Astrocyte of the spinal cord (primary cell): Measurements from ENCODE around the gene SLC22A4.

Experiments used
- DNase-seq: peaks from one replicate; pipeline ENCODE4 v3.0.0; 2011; ENCODE audit warnings: low read depth, low spot score
- H3K4me3 ChIP-seq: 2 replicates; pipeline ENCODE4 v1.5.1; 2011; ENCODE audit warnings: low read depth, mild to moderate bottlenecking, low read length, moderate library complexity
- CTCF ChIP-seq: IDR thresholded peaks from 2 replicates; pipeline ENCODE4 v1.5.1; 2012; ENCODE audit warnings: low read depth, mild to moderate bottlenecking, low read length, inconsistent platforms
- in situ Hi-C: cut with HindIII; loops from 2 replicates; pipeline ENCODE4 v1.10.0; 2017; ENCODE audit warnings: low sequenced_read_pairs

The SLC22A4 gene

GRCh38 chr5:132262882-132263547 lies 31.2 kb upstream of the SLC22A4 start:
- DNase-seq, result no peak
- no peak for TF ChIP-seq CTCF
- in situ Hi-C loops, result no loop called here
- H3K4me3 ChIP-seq, result no peak overlapping the region

- in situ Hi-C loops, result no loop called here
- no peak overlapping the region for H3K4me3 ChIP-seq
- TF ChIP-seq CTCF, result peak; percentile 32
- DNase-seq, result peak; percentile 92
Measured at GRCh38 chr5:132263548-132264261, 30.5 kb upstream of the SLC22A4 start.

- no peak for TF ChIP-seq CTCF
- in situ Hi-C loops, result no loop called here
- DNase-seq, result no peak
- no peak overlapping the region for H3K4me3 ChIP-seq
Measured at GRCh38 chr5:132264546-132265335, 29.5 kb upstream of the SLC22A4 start.

GRCh38 chr5:132265336-132266030 lies 28.7 kb upstream of the SLC22A4 start:
- peak; percentile 4 for TF ChIP-seq CTCF
- peak; percentile 96 for DNase-seq
- in situ Hi-C loops, result no loop called here
- H3K4me3 ChIP-seq, result no peak overlapping the region

- DNase-seq, result no peak
- in situ Hi-C loops, result no loop called here
- no peak for TF ChIP-seq CTCF
- H3K4me3 ChIP-seq, result no peak overlapping the region
Measured at GRCh38 chr5:132266031-132266835, 28.0 kb upstream of the SLC22A4 start.
